Fibroblast of pulmonary artery (primary cell): ENCODE results near the gene CKM.

ENCODE experiments used
- DNase-seq: peaks from one replicate; pipeline ENCODE4 v3.0.0-alpha.2; 2010; ENCODE audit warnings: low read depth
- H3K4me3 ChIP-seq: replicated peaks from 2 replicates; pipeline ENCODE4 v1.5.1; 2011; ENCODE audit warnings: low read depth, mild to moderate bottlenecking, control low read depth, low read length, moderate library complexity
- CTCF ChIP-seq: IDR thresholded peaks from 2 replicates; pipeline ENCODE4 v1.5.1; 2011; ENCODE audit warnings: mild to moderate bottlenecking, control low read depth, low read length, inconsistent platforms; ENCODE audit errors: missing control alignments

Gene CKM

GRCh38 chr19:45322744-45323281 lies at the start of gene CKM:
TSS of gene CKM (minus strand) at chr19:45322875. CDS start at chr19:45319713, 3,162 bp downstream.
- no peak within 1 kb of the TSS for H3K4me3 ChIP-seq
- TF ChIP-seq CTCF, result no peak
- DNase-seq, result no peak

- DNase-seq, result peak; percentile 99
- H3K4me3 ChIP-seq, result peak within 1 kb of the TSS; percentile 81
- TF ChIP-seq CTCF, result no peak
Measured at GRCh38 chr19:45370410-45371204, 47.9 kb upstream of the CKM start, which contains the start of gene ERCC2. TSS of gene ERCC2 (minus strand) at chr19:45370573. CDS start at chr19:45370540, 33 bp downstream.

- DNase-seq, result no peak
- no peak for TF ChIP-seq CTCF
- no peak overlapping the region for H3K4me3 ChIP-seq
Measured at GRCh38 chr19:45368737-45369340, 46.2 kb upstream of the CKM start.

GRCh38 chr19:45368127-45368526 lies 45.5 kb upstream of the CKM start:
- no peak overlapping the region for H3K4me3 ChIP-seq
- DNase-seq, result no peak
- TF ChIP-seq CTCF, result no peak

- DNase-seq, result no peak
- no peak overlapping the region for H3K4me3 ChIP-seq
- TF ChIP-seq CTCF, result no peak
Measured at GRCh38 chr19:45364696-45365095, 42.0 kb upstream of the CKM start.

- H3K4me3 ChIP-seq, result no peak overlapping the region
- TF ChIP-seq CTCF, result no peak
- DNase-seq, result no peak
Measured at GRCh38 chr19:45363861-45364459, 41.3 kb upstream of the CKM start.
